PFSK-1 (cell line): Measurements from ENCODE around the gene IRF4.

Source experiments
- TAF1 ChIP-seq: IDR thresholded peaks from 2 replicates; pipeline ENCODE4 v1.6.1; 2012; ENCODE audit warnings: low read length, control low read depth, borderline replicate concordance; ENCODE audit not compliant: insufficient read depth
- TF ChIP-seq, protein P1 (sequence below), 2 experiments: IDR thresholded peaks; 2 replicates each; pipeline versions ENCODE4 v1.6.1 to v1.8.0; 2011 to 2012; ENCODE audit warnings: low read depth in 2 of 2, low read length in 2 of 2, control low read depth in 1 of 2, inconsistent platforms in 1 of 2, mild to moderate bottlenecking in 1 of 2, moderate library complexity in 1 of 2; ENCODE audit not compliant: insufficient read depth in 1 of 2

GRCh38 chr6:386688-387266, 4.8 kb upstream of the IRF4 start:
- no peak for TF ChIP-seq TAF1
- TF ChIP-seq, protein P1, sequence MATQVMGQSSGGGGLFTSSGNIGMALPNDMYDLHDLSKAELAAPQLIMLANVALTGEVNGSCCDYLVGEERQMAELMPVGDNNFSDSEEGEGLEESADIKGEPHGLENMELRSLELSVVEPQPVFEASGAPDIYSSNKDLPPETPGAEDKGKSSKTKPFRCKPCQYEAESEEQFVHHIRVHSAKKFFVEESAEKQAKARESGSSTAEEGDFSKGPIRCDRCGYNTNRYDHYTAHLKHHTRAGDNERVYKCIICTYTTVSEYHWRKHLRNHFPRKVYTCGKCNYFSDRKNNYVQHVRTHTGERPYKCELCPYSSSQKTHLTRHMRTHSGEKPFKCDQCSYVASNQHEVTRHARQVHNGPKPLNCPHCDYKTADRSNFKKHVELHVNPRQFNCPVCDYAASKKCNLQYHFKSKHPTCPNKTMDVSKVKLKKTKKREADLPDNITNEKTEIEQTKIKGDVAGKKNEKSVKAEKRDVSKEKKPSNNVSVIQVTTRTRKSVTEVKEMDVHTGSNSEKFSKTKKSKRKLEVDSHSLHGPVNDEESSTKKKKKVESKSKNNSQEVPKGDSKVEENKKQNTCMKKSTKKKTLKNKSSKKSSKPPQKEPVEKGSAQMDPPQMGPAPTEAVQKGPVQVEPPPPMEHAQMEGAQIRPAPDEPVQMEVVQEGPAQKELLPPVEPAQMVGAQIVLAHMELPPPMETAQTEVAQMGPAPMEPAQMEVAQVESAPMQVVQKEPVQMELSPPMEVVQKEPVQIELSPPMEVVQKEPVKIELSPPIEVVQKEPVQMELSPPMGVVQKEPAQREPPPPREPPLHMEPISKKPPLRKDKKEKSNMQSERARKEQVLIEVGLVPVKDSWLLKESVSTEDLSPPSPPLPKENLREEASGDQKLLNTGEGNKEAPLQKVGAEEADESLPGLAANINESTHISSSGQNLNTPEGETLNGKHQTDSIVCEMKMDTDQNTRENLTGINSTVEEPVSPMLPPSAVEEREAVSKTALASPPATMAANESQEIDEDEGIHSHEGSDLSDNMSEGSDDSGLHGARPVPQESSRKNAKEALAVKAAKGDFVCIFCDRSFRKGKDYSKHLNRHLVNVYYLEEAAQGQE (IDR thresholded peaks at IDR 0.05; ENCODE audit: insufficient read depth in 1 of 2, low read depth in 2 of 2, low read length in 2 of 2), result no peak
